GM10266 (cell line): ENCODE measurements around the gene WNT16.

Experiments used
- DNase-seq: peaks from one replicate; pipeline ENCODE4 v3.0.0; 2012; ENCODE audit errors: extremely low spot score
- CTCF ChIP-seq: IDR thresholded peaks from 2 replicates; pipeline ENCODE4 v1.5.1; 2012; ENCODE audit warnings: mild to moderate bottlenecking, low read depth; ENCODE audit not compliant: control insufficient read depth, insufficient read depth; ENCODE audit errors: missing control alignments

The WNT16 gene

GRCh38 chr7:121337398-121337797 is 8.6 kb downstream of the WNT16 start:
- peak; percentile 33 for TF ChIP-seq CTCF
- no peak for DNase-seq

- no peak for DNase-seq
- TF ChIP-seq CTCF, result no peak
These were observed 10.3 kb downstream of the WNT16 start for GRCh38 chr7:121339082-121339481.

- TF ChIP-seq CTCF, result no peak
- DNase-seq, result no peak
These were observed 13.1 kb downstream of the WNT16 start for GRCh38 chr7:121341933-121342332.

GRCh38 chr7:121342631-121343030 is 13.8 kb downstream of the WNT16 start:
- TF ChIP-seq CTCF, result no peak
- DNase-seq, result no peak

GRCh38 chr7:121343302-121343701 is 14.5 kb downstream of the WNT16 start:
- DNase-seq, result no peak
- TF ChIP-seq CTCF, result no peak

- DNase-seq, result no peak
- TF ChIP-seq CTCF, result no peak
These were observed 15.3 kb downstream of the WNT16 start for GRCh38 chr7:121344093-121344492.

GRCh38 chr7:121344497-121344896 is 15.7 kb downstream of the WNT16 start:
- TF ChIP-seq CTCF, result no peak
- DNase-seq, result no peak

GRCh38 chr7:121351682-121352081 is 22.9 kb downstream of the WNT16 start:
- DNase-seq, result no peak
- TF ChIP-seq CTCF, result no peak
